Measurements from ENCODE around the gene SP4.

Gene SP4

GRCh38 chr7:21443149-21443841, 15.4 kb downstream of the SP4 start:
- DNase-seq (ENCODE audit: low read depth in 2 of 2), result no peak

- no peak for DNase-seq (ENCODE audit: low read depth in 2 of 2)
These were observed 21.1 kb downstream of the SP4 start for GRCh38 chr7:21448974-21449373.

GRCh38 chr7:21450076-21450475, 22.2 kb downstream of the SP4 start:
- DNase-seq (ENCODE audit: low read depth in 2 of 2), result no peak

GRCh38 chr7:21450941-21451340, 23.1 kb downstream of the SP4 start:
- DNase-seq (ENCODE audit: low read depth in 2 of 2), result no peak

- no peak for DNase-seq (ENCODE audit: low read depth in 2 of 2)
These were observed 26.3 kb downstream of the SP4 start for GRCh38 chr7:21454182-21454581.

- DNase-seq (ENCODE audit: low read depth in 2 of 2), result no peak
These were observed 27.0 kb downstream of the SP4 start for GRCh38 chr7:21454906-21455305.

- no peak for DNase-seq (ENCODE audit: low read depth in 2 of 2)
These were observed 33.4 kb downstream of the SP4 start for GRCh38 chr7:21461282-21461681.

GRCh38 chr7:21462081-21462480, 34.2 kb downstream of the SP4 start:
- no peak for DNase-seq (ENCODE audit: low read depth in 2 of 2)

GRCh38 chr7:21463524-21463923, 35.6 kb downstream of the SP4 start:
- no peak for DNase-seq (ENCODE audit: low read depth in 2 of 2)

GRCh38 chr7:21468969-21469368, 41.1 kb downstream of the SP4 start:
- DNase-seq (ENCODE audit: low read depth in 2 of 2), result no peak

- no peak for DNase-seq (ENCODE audit: low read depth in 2 of 2)
These were observed 42.0 kb downstream of the SP4 start for GRCh38 chr7:21469894-21470293.

GRCh38 chr7:21472029-21472428, 44.1 kb downstream of the SP4 start:
- no peak for DNase-seq (ENCODE audit: low read depth in 2 of 2)

GRCh38 chr7:21476429-21476828, 48.5 kb downstream of the SP4 start:
- no peak for DNase-seq (ENCODE audit: low read depth in 2 of 2)

GRCh38 chr7:21480693-21481403, 53.0 kb downstream of the SP4 start:
- DNase-seq (ENCODE audit: low read depth in 2 of 2), result no peak

GRCh38 chr7:21486511-21486910, 58.6 kb downstream of the SP4 start:
- DNase-seq (ENCODE audit: low read depth in 2 of 2), result no peak

- no peak for DNase-seq (ENCODE audit: low read depth in 2 of 2)
These were observed 67.8 kb downstream of the SP4 start for GRCh38 chr7:21495731-21496130.

- DNase-seq (ENCODE audit: low read depth in 2 of 2), result no peak
These were observed 69.2 kb downstream of the SP4 start for GRCh38 chr7:21497072-21497471.

GRCh38 chr7:21500117-21500832, 72.4 kb downstream of the SP4 start:
- DNase-seq (ENCODE audit: low read depth in 2 of 2), result no peak

GRCh38 chr7:21504021-21504420, 76.1 kb downstream of the SP4 start:
- DNase-seq (ENCODE audit: low read depth in 2 of 2), result no peak

GRCh38 chr7:21507627-21508343, 79.9 kb downstream of the SP4 start:
- DNase-seq (ENCODE audit: low read depth in 2 of 2), result peak; percentile 15 to 32

GRCh38 chr7:21508538-21508937, 80.7 kb downstream of the SP4 start:
- no peak for DNase-seq (ENCODE audit: low read depth in 2 of 2)

- no peak for DNase-seq (ENCODE audit: low read depth in 2 of 2)
These were observed 86.2 kb downstream of the SP4 start for GRCh38 chr7:21514062-21514461.

All from stimulated activated CD4-positive, alpha-beta T cell treated with anti-CD3 and anti-CD28 coated beads, Interleukin-4, amount 100 ng/mL, for 48 hours (primary cell).